NCI-H2081 treated with DMSO at 0.1 percent for 48 hours (cell line): ENCODE data around the gene ACP5.
"Not testable (repeated sequence)": the region's sequence is repeated elsewhere in the genome, so short reads cannot be mapped to it uniquely, and the experiment has no call there.

Experiments
- DNase-seq: peaks from one replicate; lab custom pipeline; 2025; lab: John Stamatoyannopoulos, UW

ACP5 gene

DNA sequence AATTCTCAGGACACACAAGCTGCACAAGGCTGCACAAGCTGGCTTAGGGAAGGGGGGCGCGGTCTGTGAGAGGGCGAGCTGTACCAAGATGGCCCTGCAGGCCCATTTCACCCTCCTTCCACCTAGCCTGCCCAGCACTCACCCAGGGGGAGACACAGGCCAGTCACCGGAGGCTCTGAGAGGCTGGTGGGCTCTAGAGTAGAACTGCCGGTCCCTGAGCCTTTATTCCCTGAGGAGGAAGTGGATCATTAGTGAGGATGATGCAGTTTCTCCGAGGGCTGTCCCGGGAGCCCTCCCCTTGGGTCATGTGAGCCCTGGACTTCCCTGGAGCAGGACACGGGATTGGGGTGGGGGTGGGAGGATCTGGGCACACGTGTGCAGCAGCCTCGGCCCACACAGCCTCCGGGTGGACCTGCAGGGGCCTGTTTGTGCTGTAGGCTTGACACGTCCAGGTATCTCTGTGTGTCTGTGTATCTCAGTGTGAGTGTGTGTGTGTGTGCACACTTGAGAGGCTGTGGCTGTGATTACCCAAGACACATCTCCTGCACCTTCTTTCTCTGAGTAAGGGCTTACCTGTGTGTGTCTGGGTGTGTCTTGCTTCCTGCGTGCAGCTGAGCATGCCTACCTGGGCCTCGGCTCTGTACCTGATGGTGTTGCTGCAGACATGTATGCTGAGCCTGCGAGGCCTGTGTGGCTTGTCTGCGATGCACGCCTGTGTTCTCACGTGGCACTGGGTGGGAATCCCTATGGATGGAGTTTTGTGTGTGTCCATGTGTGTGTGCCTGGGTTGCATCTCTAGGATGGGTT is at the start of gene ACP5:
TSS of gene ACP5 (minus strand) at position 195 of the 807 bp plus-strand sequence. CDS start 328 bp downstream, outside the sequence.
- no peak for DNase-seq

DNA sequence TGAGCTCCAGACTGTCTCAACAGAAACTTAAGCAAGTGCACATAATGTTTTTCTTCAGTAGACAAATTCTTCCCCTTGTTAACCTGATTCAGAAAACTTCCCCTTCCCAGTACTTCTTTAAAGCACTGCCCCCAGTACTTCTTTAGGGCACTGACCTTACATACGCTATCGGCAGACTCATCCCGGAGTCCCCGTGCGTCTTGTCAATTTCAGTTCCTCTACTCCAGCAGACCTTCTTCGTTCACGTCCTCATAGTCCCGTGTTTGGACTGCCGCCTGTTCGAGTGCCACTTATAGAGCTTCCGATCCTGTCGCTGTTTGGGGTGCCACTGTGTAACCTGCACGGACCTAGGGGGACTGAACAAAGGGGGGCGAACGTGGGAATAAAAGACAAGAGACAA is 48.8 kb upstream of the ACP5 start:
- DNase-seq = no peak

DNA sequence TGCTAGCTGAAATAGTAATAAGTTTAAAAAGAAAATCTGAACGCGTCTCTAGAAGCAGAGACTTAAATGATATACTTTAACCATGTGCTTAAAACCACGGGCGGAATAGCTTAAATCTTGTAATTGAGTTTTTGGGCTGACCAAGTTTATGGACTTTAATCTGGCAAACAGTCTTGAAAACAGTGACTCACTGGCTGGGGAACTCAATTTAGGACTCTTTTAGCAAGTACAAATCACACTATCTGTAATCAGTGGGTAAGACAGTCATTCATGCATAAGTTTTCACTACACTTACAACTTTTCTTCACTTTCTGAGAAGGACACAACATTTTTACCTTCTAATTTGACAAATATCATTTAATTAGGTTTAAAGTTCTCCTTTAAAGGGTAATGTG is 46.6 kb upstream of the ACP5 start:
- no peak for DNase-seq

DNA sequence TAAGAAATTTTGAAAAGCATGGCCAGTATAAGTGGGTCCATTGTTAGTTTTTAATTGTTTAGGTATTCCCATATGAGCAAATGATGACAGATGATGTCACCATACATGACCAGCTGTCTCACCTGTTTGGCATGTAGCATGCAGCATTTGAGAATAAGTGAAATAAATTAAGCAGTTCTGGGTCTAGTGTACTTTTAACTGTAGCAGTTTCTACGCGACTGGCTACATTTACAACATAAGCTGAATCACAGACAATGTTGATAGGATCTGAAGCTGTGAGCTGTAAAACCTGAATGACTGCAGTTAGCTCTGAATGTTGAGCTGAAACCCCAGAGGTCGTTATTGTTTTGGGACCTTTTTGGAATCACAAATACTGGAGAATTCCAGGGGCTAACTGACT is 45.0 kb upstream of the ACP5 start:
- DNase-seq = not testable (repeated sequence)

DNA sequence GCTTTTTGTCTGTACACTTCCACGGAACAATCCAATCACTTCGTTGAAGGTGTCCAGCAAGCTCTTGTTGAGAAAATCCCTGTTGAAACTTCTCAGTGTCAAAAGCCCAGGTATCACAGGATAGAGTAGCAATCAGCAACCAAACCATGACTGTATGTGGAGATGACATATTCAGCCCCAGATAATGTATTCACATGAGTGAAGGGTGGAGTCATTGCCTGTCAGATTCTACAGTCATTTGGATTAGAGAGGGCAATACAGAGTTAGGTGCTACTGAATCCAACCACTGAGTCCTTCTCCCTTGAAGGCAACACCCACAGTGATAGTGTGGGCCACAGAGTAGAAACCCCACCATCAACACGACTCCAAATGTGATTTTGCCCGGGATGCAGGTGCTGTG is 43.1 kb upstream of the ACP5 start:
- no peak for DNase-seq

DNA sequence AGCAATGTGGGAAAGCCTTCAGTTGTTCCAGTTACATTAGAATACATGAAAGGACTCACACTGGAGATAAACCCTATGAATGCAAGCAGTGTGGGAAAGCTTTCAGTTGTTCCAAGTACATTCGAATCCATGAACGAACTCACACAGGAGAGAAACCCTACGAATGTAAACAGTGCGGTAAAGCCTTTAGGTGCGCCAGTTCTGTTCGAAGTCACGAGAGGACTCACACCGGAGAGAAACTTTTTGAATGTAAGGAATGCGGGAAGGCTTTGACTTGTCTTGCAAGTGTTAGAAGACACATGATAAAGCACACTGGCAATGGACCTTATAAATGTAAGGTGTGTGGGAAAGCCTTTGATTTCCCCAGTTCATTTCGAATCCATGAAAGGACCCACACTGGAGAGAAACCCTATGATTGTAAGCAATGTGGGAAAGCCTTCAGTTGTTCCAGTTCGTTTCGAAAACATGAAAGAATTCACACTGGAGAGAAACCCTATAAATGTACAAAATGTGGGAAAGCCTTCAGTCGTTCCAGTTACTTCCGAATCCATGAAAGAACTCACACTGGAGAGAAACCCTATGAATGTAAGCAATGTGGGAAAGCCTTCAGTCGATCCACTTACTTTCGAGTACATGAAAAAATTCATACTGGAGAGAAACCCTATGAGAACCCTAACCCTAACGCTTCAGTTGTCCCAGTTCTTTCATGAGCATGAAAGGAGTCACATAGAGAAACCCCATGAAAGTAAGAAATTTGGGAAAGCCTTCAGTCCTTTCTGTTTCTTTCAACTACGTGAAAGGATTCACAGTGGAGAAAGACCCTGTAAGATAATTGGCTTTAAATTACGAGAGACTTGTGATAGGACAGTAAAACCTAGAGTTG is 40.0 kb upstream of the ACP5 start:
- no peak for DNase-seq

DNA sequence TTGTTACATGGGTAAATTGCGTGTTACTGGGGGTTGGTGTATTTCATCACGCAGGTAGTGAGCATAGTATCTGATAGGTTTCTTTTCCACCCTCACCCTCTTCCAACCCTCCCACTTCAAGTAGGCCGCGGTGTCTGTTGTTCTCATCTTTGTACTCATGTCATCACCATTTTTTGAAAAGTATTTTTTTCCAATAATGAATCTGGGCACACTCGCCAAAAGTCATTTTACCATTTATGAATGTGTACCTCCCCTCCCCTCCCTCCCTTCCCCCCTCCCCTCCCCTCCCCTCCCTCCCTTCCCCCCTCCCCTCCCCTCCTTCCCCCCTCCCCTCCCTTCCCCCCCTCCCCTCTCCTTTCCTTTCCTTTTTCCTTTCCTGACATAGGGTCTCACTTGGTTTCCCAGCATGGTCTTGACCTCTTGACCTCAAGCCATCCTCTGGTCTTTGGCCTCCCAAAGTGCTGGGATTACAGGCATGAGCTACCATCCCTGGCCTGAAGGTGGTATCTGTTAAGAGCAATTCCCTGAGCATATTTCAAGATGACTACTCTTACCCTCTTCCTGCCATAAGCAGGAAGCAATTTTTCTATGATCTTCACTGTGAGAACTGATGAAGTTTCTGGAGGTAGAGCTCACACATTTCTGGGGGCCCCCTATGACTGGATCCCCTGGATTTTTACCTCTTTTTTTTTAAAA is 35.5 kb upstream of the ACP5 start:
- no peak for DNase-seq

DNA sequence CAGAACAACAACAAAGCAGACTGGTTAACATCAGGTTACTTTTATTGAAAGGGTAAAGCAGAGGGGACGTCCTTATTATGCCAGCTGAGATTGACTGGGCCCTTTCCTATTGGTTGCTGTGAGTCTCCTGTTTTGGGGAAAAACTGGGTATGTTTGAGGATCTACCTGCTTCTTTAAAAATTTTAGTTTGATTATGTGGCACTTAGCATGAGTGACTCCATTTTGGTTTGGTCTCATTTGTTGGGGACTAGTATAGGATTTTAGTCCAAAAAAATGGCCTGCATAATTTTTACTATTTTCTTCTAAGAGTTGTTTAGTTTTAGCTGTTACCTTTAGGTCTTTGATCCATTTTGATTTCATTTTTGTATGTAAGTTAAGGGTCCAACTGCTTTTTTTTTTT is 34.3 kb upstream of the ACP5 start:
- DNase-seq = no peak

DNA sequence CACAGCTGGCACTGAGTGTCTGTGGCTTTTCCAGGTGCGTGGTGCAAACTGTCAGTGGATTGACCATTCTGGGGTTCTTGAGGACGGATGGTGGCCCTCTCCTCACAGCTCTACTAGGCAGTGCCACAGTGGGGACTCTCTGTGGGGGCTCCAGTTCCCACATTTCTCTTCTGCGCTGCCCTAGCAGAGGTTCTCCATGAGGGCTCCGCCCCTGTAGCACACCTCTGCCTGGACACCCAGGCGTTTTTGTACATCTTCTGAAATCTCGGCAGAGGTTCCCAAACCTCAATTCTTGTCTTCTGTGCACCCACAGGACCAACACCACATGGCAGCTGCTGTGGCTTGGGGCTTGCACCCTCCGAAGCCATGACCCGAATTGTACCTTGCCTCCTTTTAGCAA is 29.0 kb upstream of the ACP5 start:
- no peak for DNase-seq

DNA sequence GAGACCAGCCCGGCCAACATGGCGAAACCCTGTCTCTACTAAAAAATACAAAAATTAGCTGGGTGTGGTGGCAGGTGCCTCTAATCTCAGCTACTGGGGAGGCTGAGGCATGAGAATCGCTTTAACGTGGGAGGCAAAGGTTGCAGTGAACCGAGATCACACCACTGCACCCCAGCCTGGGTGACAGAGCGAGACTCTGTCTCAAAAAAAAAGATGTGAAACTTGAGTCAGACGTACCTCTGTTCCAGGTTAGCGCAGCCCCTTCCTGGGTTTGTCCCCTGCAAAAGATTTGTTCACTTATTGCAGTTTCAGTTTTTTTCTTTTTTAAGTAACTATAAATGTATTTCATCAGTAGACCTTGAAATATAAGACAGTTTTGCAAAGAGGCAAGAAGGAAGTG is 22.3 kb upstream of the ACP5 start:
- not testable (repeated sequence) for DNase-seq

DNA sequence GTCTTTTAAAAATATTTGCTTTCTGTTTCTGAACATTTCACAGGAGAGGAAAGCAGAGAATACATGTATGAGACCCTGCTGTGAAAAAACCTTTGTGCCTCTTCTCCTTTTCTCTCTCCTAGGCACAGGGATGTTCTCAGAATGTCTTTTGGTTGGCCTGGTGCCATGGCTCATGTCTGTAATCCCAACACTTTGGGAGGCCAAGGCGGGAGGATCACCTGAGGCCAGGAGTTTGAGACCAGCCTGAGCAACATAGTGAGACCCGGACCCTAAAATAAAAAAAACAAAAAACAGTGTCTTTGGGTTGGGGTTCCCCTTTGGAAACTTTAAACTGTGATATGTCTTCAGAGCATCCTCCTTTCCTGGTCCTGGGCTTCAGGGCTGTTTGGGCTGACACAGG is 21.3 kb upstream of the ACP5 start:
- no peak for DNase-seq

DNA sequence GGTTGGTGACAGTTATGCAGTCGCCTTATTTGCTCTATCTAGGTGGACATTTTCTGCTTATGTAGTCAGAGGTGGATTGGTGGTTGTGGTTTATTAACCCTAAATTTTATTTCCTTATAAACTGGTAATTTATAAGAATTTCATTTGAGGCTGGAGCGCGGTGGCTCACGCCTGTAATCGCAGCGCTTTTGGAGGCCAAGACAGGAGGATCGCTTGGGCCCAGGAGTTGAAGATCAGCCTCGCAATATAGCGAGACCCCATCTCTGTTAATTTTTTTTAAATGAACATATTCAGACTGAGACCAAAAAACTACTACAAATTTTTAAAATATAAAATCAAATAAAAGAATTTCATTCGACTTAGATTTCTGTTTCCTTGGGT is 20.6 kb upstream of the ACP5 start:
- DNase-seq = no peak

DNA sequence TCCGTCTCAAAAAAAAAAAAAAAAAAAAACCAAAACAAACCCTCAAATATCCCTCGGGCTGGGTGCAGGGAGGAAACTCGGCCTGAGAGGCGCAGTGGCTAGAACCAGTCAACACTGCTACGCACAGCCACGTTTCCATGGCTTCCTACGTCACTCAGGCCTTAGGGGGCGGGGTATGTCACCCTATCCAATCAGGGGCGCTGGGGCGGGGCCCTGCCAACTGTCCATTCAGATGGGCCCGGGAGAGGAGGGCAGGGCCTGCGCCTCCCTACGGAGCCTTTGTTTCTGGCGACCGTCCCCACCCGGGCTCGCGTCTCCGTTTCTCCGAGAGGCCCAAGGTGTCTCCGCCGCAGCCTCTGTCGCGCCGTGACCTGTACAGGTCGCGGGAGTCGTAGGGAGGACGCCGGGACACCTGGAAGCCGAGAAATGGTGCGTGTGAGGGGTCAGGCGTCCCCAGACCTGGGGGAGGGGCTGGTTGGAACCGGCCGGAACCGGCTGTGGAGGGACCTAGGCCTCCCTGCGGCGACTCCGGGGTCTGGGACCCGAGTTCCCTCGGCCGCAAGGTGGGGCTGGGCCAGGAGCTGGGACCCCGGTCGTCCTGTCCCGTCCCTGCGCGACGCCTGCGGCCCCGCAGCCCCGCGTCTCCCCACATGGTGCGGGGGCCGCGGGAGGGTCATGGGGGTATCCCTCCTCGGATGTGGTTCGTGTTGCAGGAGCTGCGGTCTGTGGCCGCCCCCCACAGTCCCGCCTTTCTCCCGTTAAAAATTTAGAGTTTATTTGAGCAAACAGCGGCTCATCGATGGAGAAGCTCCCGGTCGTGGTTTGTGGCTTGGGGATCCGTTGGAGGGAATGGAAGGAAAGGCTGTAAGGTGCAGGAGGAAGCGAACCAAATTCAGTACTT is 20.0 kb upstream of the ACP5 start, which contains the start of gene ZNF627:
TSS of gene ZNF627 (plus strand) at position 282 of the 901 bp plus-strand sequence. CDS start at position 427, 145 bp downstream.
- peak; percentile 93 for DNase-seq

DNA sequence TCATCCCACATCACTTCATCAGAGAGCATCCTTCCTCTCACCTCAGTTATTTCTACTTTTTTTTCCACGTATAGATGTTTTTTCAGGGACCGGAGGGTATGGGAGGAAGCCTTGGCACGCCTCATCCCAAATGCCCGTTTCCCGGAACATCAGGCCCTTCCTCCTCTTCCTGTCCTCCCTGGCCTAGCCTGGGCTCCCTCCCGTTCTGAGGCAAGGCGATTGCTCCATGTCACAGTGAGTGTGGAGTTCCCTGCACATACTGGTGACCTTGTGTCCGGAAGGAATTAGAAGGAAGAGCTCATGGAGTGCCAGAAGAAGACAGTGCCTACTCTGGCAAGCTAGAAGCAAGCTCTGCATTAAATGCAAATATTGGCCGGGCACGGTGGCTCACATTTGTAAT is 18.7 kb upstream of the ACP5 start:
- DNase-seq = no peak

DNA sequence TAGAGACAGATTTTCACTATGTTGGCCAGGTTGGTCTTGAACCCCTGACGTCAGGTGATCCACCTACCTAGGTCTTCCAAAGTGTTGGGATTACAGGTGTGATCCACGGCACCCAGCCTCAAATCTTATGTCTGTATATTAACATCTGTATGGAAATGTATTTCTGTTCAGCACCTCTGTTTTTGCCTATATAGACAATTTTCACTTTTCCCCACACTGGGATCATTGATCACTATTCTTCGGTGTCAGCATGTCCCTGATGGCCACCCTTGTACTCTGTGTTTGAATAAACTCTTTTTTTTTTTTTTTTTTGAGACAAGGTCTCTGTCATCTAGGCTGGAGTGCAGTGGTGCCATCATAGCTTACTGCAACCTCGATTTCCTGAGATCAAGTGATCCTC is 16.6 kb upstream of the ACP5 start:
- DNase-seq = no peak

DNA sequence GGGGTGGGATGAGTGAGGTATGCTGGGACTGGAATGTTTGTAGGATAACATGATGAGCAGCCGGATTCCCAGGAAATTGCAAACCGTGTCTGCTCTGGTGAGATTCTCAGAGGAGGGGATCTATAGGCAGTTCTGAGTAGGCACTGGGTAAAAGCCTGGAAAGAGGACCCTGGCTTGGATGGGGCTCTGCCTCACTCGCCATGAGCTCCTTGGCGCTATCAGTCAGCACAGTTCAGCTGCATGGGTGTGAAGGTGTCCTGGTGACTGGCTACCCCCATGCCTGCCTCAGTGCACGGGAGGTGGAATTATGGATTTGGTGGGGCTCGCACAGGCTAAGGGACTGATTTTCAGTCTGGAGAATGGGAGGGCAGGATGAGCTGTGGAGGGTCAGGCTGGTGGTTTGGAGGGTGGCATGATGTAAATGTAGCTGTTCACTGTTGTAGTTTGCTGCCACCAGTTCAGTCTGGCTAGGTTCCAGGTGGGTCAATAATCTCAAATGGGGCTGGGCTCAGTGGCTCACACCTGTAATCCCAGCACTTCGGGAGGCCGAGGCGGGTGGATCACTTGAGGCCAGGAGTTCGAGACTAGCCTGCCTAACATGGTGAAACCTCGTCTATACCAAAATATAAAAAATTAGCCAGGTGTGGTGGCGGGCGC is 10.7 kb upstream of the ACP5 start:
- no peak for DNase-seq

DNA sequence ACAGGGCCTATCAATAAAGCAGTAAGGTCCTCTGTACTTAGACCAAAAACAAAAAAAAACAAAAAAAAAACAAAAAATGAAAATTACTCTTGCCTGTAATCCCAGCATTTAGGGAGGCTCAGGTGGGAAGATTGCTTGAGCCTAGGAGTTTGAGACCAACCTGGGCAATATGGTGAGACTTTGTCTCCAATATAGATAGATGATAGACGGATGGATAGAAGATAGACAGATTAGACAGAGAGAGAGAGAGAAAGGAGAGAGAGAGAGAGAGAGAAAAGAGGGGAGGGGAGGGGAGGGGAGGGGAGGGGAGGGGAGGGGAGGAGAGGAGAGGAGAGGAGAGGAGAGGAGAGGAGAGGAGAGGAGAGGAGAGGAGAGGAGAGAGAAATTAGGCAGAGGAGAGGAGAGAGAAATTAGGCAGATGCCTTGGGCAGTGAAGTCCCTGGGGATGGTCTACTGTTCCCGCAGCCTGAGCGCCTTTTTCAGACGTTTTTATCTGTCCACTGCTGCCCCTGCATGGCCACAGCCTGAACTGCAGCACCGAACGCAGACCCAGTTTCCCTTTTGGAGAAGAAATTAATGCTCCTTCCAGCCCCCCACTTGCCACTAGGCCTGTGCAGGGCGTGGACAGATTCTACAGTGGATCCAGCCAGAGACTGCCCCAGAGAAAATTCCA is 10.0 kb upstream of the ACP5 start:
- DNase-seq = peak; percentile 23

DNA sequence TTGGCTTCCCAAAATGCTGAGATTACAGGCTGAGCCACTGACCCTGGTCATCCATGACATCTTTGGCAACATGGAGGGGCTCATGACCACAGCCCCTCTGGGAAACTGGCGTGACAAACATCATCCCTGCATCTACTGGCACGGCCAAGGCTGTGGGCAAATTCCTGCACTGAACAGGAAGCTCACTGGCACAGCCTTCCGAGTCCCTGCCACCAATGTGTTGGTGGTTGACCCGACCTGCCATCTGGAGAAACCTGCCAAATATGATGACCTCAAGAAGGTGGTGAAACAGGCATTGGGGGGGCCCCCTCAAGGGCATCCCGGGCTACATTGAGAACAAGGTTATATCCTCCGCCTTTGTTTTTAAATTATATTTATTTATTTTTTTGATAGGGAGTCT is 8.9 kb upstream of the ACP5 start:
- DNase-seq = no peak

DNA sequence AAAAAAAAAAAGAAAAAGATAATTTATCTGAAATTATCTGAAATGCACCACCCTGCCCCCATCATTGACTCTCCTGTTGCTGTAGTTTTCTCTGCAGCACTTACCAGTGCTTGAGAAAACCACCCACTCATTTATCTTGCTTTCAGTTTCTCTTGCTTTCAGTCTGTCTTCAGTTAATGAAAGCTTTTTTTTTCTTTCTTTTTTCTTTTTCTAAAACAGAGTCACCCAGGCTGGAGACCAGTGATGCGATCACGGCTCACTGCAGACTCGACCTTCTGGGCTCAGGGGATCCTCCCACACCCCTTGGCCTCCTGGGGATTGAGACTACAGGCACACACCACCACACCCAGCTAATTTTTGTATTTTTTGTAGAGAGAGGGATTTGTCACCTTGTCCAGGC is 4.3 kb upstream of the ACP5 start:
- DNase-seq = no peak

DNA sequence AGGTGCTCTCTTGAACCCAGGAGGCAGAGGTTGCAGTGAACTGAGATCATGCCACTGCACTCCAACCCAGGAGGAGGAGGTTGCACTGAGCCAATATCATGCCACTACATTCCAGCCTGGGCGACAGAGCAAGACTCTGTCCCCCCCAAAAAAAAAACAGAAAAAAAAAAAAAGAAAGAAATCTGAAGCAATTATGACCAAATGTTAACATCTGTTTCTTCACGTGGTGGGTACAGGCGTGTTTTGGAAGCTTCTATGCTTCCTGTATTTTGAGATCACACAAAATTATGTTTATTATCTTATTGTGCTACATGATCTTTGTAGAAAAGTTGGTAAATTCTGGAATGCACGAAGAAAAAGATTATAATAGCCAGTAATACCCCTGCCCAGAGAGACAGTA is 2.7 kb upstream of the ACP5 start:
- no peak for DNase-seq
